GM23338 (cell line): ENCODE data around the gene DNAJC1. TPM values are rescaled to one million over a fixed set of nuclear protein-coding genes. Genes with fewer than 3 reads are reported as not detected.

Experiments
- ATAC-seq: fragments of 200-7000 bp; cut with Tn5 transposase; 3 replicates; pipeline ENCODE4 v1.9.1; 2020
- DNase-seq: peaks from one replicate; pipeline ENCODE4 v3.0.0-alpha.2; 2015; ENCODE audit warnings: low spot score
- H2AFZ ChIP-seq: fragments of 200-600 bp; sonication (generic); 2 replicates; pipeline ENCODE4 v1.8.0; 2016; ENCODE audit warnings: antibody characterized with exemption, mild to moderate bottlenecking, moderate library complexity
- H3F3A ChIP-seq: fragments of 200-600 bp; sonication (generic); replicated peaks from 2 replicates; pipeline ENCODE4 v1.8.0; 2017; ENCODE audit warnings: antibody characterized with exemption, mixed run types, low read depth
- H3K27ac ChIP-seq: fragments of 200-600 bp; sonication (generic); 2 replicates; pipeline ENCODE4 v1.6.1; 2016; ENCODE audit warnings: low read depth
- H3K27me3 ChIP-seq: fragments of 200-600 bp; sonication (generic); 2 replicates; pipeline ENCODE4 v1.8.0; 2016; ENCODE audit warnings: mild to moderate bottlenecking, mixed run types, moderate library complexity; ENCODE audit not compliant: insufficient read depth
- H3K36me3 ChIP-seq: fragments of 200-600 bp; sonication (generic); 2 replicates; pipeline ENCODE4 v1.8.0; 2016; ENCODE audit warnings: mild to moderate bottlenecking; ENCODE audit not compliant: insufficient read depth
- H3K4me1 ChIP-seq: fragments of 200-600 bp; sonication (generic); 2 replicates; pipeline ENCODE4 v1.8.0; 2016; ENCODE audit warnings: mild to moderate bottlenecking, moderate library complexity; ENCODE audit not compliant: insufficient read depth
- H3K4me2 ChIP-seq: fragments of 200-600 bp; sonication (generic); 2 replicates; pipeline ENCODE4 v1.7.1; 2017; ENCODE audit warnings: mixed run types
- H3K4me3 ChIP-seq: fragments of 200-600 bp; sonication (generic); 2 replicates; pipeline ENCODE4 v1.6.1; 2016; ENCODE audit warnings: mixed run types
- H3K79me2 ChIP-seq: fragments of 200-600 bp; sonication (generic); replicated peaks from 2 replicates; pipeline ENCODE4 v1.8.0; 2017; ENCODE audit warnings: mild to moderate bottlenecking; ENCODE audit not compliant: insufficient read depth
- H3K9me2 ChIP-seq: fragments of 200-600 bp; sonication (generic); 2 replicates; pipeline ENCODE4 v1.8.0; 2017; ENCODE audit not compliant: insufficient read depth
- H4K20me1 ChIP-seq: fragments of 200-600 bp; sonication (generic); replicated peaks from 2 replicates; pipeline ENCODE4 v1.8.0; 2017; ENCODE audit warnings: mild to moderate bottlenecking; ENCODE audit not compliant: insufficient read depth
- H3K27ac Mint-ChIP-seq: 2 replicates; pipeline ENCODE4 v1.8.0; 2020; ENCODE audit warnings: inconsistent platforms, mild to moderate bottlenecking, moderate library complexity, mixed read lengths
- H3K27me3 Mint-ChIP-seq: 3 replicates; pipeline ENCODE4 v1.8.0; 2022; ENCODE audit warnings: low read depth, mild to moderate bottlenecking, moderate library complexity, mixed read lengths, inconsistent platforms; ENCODE audit not compliant: insufficient read depth, poor library complexity
- H3K36me3 Mint-ChIP-seq: 3 replicates; pipeline ENCODE4 v1.8.0; 2021; ENCODE audit warnings: low read depth, mild to moderate bottlenecking, inconsistent platforms, moderate library complexity, mixed read lengths
- H3K4me1 Mint-ChIP-seq: 3 replicates; pipeline ENCODE4 v1.8.0; 2020; ENCODE audit warnings: mild to moderate bottlenecking, inconsistent platforms, mixed read lengths
- H3K4me3 Mint-ChIP-seq: 3 replicates; pipeline ENCODE4 v1.8.0; 2021; ENCODE audit warnings: moderate library complexity, mild to moderate bottlenecking, inconsistent platforms, mixed read lengths
- H3K9me3 Mint-ChIP-seq: 3 replicates; pipeline ENCODE4 v1.8.0; 2020; ENCODE audit warnings: moderate library complexity, mild to moderate bottlenecking, inconsistent platforms, mixed read lengths
- CREB1 ChIP-seq: fragments of 250-450 bp; sonication (Bioruptor Pico); IDR thresholded peaks from 2 replicates; pipeline ENCODE4 v1.5.0; 2020; ENCODE audit warnings: low read depth, mild to moderate bottlenecking, moderate library complexity
- CTCF ChIP-seq, 2 experiments: fragments of 200-600 bp in 1 of 2; sonication (generic) in 1 of 2; conservative IDR thresholded peaks; 2 replicates each; pipeline versions ENCODE4 v1.5.1 to v1.6.1; 2016 to 2017; ENCODE audit warnings: antibody characterized with exemption in 2 of 2, low read depth in 2 of 2, mild to moderate bottlenecking in 2 of 2, moderate library complexity in 1 of 2
- ETS1 ChIP-seq: IDR thresholded peaks from 2 replicates; pipeline ENCODE4 v1.6.1; 2016; ENCODE audit warnings: antibody characterized with exemption
- EZH2 ChIP-seq: fragments of 200-600 bp; sonication (generic); IDR thresholded peaks from one replicate; pipeline ENCODE4 v1.8.0; 2017; ENCODE audit warnings: antibody characterized with exemption, mild to moderate bottlenecking, low read depth; ENCODE audit not compliant: unreplicated experiment
- EZH2phosphoT487 ChIP-seq: fragments of 200-600 bp; sonication (generic); IDR thresholded peaks from one replicate; pipeline ENCODE4 v1.8.1; 2018; ENCODE audit warnings: antibody characterized with exemption; ENCODE audit not compliant: unreplicated experiment
- JUNB ChIP-seq: IDR thresholded peaks from one replicate; pipeline ENCODE4 v1.6.1; 2016; ENCODE audit warnings: antibody characterized with exemption; ENCODE audit not compliant: unreplicated experiment
- NANOG ChIP-seq: IDR thresholded peaks from 2 replicates; pipeline ENCODE4 v1.6.1; 2016; ENCODE audit warnings: antibody characterized with exemption, borderline replicate concordance
- POLR2AphosphoS5 ChIP-seq: IDR thresholded peaks from 2 replicates; pipeline ENCODE4 v1.6.1; 2016; ENCODE audit warnings: antibody characterized with exemption, low read depth
- REST ChIP-seq: IDR thresholded peaks from one replicate; pipeline ENCODE4 v1.6.1; 2018; ENCODE audit warnings: antibody characterized with exemption; ENCODE audit not compliant: unreplicated experiment
- STAT1 ChIP-seq: IDR thresholded peaks from one replicate; pipeline ENCODE4 v1.6.1; 2016; ENCODE audit warnings: antibody characterized with exemption; ENCODE audit not compliant: unreplicated experiment
- ZNF114 ChIP-seq: fragments of 250-450 bp; sonication (Bioruptor Pico); IDR thresholded peaks from 2 replicates; pipeline ENCODE4 v1.5.0; 2020; ENCODE audit warnings: mild to moderate bottlenecking, moderate library complexity
- ZNF331 ChIP-seq: fragments of 250-450 bp; sonication (Bioruptor Pico); IDR thresholded peaks from 2 replicates; pipeline ENCODE4 v1.5.0; 2020; ENCODE audit warnings: low read depth, mild to moderate bottlenecking, moderate library complexity
- polyA plus RNA-seq: library from polyadenylated mRNA; unstranded; fragments of >200 nt; fragmentation: Nextera tagmentation; extraction: Ambion mirVana; gene quantifications from 2 replicates; pipeline ENCODE4 v1.2.1, GENCODE V29; 2016
- total RNA-seq: library from RNA; depleted of rRNA; stranded (reverse); fragments of >200 nt; shearing (Covaris generic); gene quantifications from 2 replicates; pipeline ENCODE4 v1.2.3, GENCODE V29; 2014
- TF ChIP-seq, protein P1 (sequence below): fragments of 250-450 bp; sonication (Bioruptor Pico); IDR thresholded peaks from 2 replicates; pipeline ENCODE4 v1.5.0; 2020; ENCODE audit warnings: mild to moderate bottlenecking, moderate library complexity

Gene DNAJC1
- total and polyA plus RNA-seq, 2 experiments from 2014 or later: 38.6 to 45.3 TPM

GRCh38 chr10:21929070-21929469, 74.5 kb downstream of the DNAJC1 start:
- Histone ChIP-seq H3F3A (no peaks in the 10 kb centered on the region), H3K27ac (no peak overlapping the region), H3K36me3 (no peaks in the 10 kb centered on the region), H3K27me3 (no peaks in the 10 kb centered on the region), H3K4me3 (no peak overlapping the region), H3K9me2 (no peaks in the 10 kb centered on the region), H2AFZ (no peak overlapping the region), H3K79me2 (no peaks in the 10 kb centered on the region), H4K20me1 (no peaks in the 10 kb centered on the region), H3K4me2 (no peak overlapping the region), H3K4me1 (peaks cover 7% of the 10 kb centered on the region; the same call in 1 of the 2 replicates)
- no peaks in the 10 kb centered on the region for H3K36me3 Mint-ChIP-seq
- no peak overlapping the region for H3K4me3 Mint-ChIP-seq
- H3K9me3 Mint-ChIP-seq: no peaks in the 10 kb centered on the region
- H3K4me1 Mint-ChIP-seq: peaks cover 13% of the 10 kb centered on the region
- DNase-seq (no peak), ATAC-seq (no peak)
- peaks cover 3% of the 10 kb centered on the region for H3K27me3 Mint-ChIP-seq
- H3K27ac Mint-ChIP-seq: no peak overlapping the region
- TF ChIP-seq EZH2phosphoT487 (no peak), CREB1 (CRISPR knock-in tag) (no peak), REST (no peak), CTCF (conservative IDR thresholded peaks at IDR 0.05; ENCODE audit: low read depth in 2 of 2) (no peak), EZH2 (no peak), NANOG (no peak), POLR2AphosphoS5 (no peak), JUNB (no peak), ETS1 (no peak), STAT1 (no peak), ZNF114 (CRISPR knock-in tag) (no peak), ZNF331 (CRISPR knock-in tag) (no peak)
- TF ChIP-seq, protein P1, sequence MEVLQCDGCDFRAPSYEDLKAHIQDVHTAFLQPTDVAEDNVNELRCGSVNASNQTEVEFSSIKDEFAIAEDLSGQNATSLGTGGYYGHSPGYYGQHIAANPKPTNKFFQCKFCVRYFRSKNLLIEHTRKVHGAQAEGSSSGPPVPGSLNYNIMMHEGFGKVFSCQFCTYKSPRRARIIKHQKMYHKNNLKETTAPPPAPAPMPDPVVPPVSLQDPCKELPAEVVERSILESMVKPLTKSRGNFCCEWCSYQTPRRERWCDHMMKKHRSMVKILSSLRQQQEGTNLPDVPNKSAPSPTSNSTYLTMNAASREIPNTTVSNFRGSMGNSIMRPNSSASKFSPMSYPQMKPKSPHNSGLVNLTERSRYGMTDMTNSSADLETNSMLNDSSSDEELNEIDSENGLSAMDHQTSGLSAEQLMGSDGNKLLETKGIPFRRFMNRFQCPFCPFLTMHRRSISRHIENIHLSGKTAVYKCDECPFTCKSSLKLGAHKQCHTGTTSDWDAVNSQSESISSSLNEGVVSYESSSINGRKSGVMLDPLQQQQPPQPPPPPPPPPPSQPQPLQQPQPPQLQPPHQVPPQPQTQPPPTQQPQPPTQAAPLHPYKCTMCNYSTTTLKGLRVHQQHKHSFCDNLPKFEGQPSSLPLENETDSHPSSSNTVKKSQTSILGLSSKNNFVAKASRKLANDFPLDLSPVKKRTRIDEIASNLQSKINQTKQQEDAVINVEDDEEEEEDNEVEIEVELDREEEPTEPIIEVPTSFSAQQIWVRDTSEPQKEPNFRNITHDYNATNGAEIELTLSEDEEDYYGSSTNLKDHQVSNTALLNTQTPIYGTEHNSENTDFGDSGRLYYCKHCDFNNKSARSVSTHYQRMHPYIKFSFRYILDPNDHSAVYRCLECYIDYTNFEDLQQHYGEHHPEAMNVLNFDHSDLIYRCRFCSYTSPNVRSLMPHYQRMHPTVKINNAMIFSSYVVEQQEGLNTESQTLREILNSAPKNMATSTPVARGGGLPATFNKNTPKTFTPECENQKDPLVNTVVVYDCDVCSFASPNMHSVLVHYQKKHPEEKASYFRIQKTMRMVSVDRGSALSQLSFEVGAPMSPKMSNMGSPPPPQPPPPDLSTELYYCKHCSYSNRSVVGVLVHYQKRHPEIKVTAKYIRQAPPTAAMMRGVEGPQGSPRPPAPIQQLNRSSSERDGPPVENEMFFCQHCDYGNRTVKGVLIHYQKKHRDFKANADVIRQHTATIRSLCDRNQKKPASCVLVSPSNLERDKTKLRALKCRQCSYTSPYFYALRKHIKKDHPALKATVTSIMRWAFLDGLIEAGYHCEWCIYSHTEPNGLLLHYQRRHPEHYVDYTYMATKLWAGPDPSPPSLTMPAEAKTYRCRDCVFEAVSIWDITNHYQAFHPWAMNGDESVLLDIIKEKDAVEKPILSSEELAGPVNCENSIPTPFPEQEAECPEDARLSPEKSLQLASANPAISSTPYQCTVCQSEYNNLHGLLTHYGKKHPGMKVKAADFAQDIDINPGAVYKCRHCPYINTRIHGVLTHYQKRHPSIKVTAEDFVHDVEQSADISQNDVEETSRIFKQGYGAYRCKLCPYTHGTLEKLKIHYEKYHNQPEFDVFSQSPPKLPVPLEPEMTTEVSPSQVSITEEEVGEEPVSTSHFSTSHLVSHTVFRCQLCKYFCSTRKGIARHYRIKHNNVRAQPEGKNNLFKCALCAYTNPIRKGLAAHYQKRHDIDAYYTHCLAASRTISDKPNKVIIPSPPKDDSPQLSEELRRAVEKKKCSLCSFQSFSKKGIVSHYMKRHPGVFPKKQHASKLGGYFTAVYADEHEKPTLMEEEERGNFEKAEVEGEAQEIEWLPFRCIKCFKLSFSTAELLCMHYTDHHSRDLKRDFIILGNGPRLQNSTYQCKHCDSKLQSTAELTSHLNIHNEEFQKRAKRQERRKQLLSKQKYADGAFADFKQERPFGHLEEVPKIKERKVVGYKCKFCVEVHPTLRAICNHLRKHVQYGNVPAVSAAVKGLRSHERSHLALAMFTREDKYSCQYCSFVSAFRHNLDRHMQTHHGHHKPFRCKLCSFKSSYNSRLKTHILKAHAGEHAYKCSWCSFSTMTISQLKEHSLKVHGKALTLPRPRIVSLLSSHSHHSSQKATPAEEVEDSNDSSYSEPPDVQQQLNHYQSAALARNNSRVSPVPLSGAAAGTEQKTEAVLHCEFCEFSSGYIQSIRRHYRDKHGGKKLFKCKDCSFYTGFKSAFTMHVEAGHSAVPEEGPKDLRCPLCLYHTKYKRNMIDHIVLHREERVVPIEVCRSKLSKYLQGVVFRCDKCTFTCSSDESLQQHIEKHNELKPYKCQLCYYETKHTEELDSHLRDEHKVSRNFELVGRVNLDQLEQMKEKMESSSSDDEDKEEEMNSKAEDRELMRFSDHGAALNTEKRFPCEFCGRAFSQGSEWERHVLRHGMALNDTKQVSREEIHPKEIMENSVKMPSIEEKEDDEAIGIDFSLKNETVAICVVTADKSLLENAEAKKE (CRISPR knock-in tag): no peak
